Measurements from ENCODE around the gene CASKIN1.

Gene CASKIN1

DNA sequence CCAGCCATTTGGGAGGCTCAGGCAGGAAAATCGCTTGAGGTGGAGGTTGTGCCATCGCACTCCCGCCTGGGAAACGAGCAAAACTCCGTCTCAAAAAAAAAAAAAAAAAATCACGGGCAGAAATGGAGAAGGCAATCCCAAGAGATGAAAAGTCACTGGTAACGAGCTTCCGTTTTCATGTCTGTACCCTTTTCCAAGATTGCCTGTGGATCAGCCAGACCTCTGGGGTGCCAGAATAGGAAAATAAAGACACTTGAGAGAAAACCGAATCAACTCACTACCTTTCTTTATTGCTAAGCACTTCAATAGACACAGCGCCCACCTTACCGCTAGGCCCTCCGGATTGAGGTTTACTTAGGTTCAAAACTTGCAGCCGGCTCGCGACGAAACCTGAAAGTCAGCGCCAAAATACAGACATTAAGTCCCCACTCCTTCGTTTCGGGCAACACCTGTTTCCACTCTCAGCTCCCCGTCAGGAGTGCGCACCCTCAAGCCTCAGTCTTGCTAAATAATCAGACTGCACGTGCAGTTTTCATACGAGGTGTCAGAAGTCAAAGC lies 41.8 kb downstream of the CASKIN1 start:
- Histone ChIP-seq H3K79me1 (ENCODE audit: low read depth, low read length) (peaks cover 42% of the 10 kb centered on the region), H2AFZ (ENCODE audit: low read length) (no peak overlapping the region), H3K14ac (ENCODE audit: low read length) (no peak overlapping the region), H4K8ac (ENCODE audit: low read depth, low read length) (no peak overlapping the region), H3K9me3 (replicated peaks in 1 of 2; ENCODE audit: control insufficient read depth in 2 of 2, insufficient read depth in 1 of 2, low read depth in 1 of 2, low read length in 2 of 2) (no peaks in the 10 kb centered on the region), H3K36me3 (replicated peaks in 1 of 2; ENCODE audit: control insufficient read depth in 2 of 2, insufficient read depth in 2 of 2, low read length in 2 of 2) (peaks cover 17 to 47% of the 10 kb centered on the region in 2 donors), H2BK12ac (ENCODE audit: low read length) (no peak overlapping the region), H4K91ac (ENCODE audit: low read depth, low read length, poor library complexity) (no peak overlapping the region), H3K27ac (replicated peaks; ENCODE audit: low read length) (no peak overlapping the region), H2BK120ac (ENCODE audit: low read depth, low read length) (no peak overlapping the region), H3K23ac (ENCODE audit: low read depth, low read length, poor library complexity) (no peak overlapping the region), H2AK5ac (ENCODE audit: low read depth, low read length) (no peak overlapping the region), H2BK15ac (ENCODE audit: low read length) (no peak overlapping the region), H3K27me3 (ENCODE audit: control insufficient read depth in 3 of 3, insufficient read depth in 3 of 3, low read depth in 1 of 3, low read length in 3 of 3) (no peaks in the 10 kb centered on the region), H3K4me1 (ENCODE audit: control insufficient read depth in 2 of 2, insufficient read depth in 1 of 2, low read depth in 1 of 2, low read length in 2 of 2) (peaks cover 47 to 48% of the 10 kb centered on the region in 2 donors), H3K9ac (ENCODE audit: low read depth, low read length, poor library complexity) (peak overlapping the region; percentile 92), H3K4me3 (ENCODE audit: low read length in 2 of 2) (peak overlapping the region; percentile 85 to 99), H3K4ac (ENCODE audit: low read length) (no peak overlapping the region), H2BK5ac (ENCODE audit: low read length) (peak overlapping the region; percentile 30), H3K18ac (ENCODE audit: low read length) (no peak overlapping the region), H3K4me2 (ENCODE audit: insufficient read depth, low read length, poor library complexity, severe bottlenecking) (peak overlapping the region; percentile 88)
- DNase-seq (ENCODE audit: low spot score): no peak
- WGBS, 2 donors (ENCODE audit: extremely low coverage in 2 of 2, insufficient read length in 2 of 2, insufficient replicate concordance in 1 of 2): no CpG with 5 or more reads among the region's 23 CpGs

DNA sequence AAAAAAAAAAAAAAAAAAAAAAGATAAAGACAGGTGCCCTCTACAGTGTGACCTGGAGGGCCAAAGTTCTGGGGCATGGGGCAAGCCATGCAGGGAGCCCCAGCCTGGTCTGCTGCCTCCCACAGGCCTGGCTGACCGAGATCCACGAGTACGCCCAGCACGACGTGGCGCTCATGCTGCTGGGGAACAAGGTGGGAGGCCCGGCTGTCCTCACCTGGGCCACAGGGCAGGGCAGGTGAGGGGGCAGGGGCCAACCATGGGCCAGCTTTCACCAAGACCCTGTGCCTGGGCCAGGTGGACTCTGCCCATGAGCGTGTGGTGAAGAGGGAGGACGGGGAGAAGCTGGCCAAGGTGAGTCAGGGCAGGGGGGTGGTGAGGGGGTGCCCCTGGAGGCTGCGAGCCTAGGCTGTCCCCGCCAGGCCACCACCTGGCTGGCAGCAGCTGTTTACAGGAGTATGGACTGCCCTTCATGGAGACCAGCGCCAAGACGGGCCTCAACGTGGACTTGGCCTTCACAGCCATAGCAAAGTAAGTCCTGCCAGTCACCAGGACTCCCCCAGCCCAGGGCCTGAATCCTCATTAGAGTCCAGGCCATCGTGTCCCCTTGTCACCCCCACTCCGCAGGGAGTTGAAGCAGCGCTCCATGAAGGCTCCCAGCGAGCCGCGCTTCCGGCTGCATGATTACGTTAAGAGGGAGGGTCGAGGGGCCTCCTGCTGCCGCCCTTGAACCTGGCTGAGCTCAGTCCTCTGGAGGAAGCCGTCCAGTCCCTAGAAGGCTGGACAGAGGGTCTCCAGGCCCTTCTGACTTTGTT lies 43.5 kb downstream of the CASKIN1 start:
- no peak overlapping the region for H2BK12ac ChIP-seq (ENCODE audit: low read length)
- no CpG with 5 or more reads among the region's 25 CpGs for WGBS, 2 donors (ENCODE audit: extremely low coverage in 2 of 2, insufficient read length in 2 of 2, insufficient replicate concordance in 1 of 2)
- H3K36me3 ChIP-seq (replicated peaks in 1 of 2; ENCODE audit: control insufficient read depth in 2 of 2, insufficient read depth in 2 of 2, low read length in 2 of 2): peaks cover 15 to 46% of the 10 kb centered on the region in 2 donors

DNA sequence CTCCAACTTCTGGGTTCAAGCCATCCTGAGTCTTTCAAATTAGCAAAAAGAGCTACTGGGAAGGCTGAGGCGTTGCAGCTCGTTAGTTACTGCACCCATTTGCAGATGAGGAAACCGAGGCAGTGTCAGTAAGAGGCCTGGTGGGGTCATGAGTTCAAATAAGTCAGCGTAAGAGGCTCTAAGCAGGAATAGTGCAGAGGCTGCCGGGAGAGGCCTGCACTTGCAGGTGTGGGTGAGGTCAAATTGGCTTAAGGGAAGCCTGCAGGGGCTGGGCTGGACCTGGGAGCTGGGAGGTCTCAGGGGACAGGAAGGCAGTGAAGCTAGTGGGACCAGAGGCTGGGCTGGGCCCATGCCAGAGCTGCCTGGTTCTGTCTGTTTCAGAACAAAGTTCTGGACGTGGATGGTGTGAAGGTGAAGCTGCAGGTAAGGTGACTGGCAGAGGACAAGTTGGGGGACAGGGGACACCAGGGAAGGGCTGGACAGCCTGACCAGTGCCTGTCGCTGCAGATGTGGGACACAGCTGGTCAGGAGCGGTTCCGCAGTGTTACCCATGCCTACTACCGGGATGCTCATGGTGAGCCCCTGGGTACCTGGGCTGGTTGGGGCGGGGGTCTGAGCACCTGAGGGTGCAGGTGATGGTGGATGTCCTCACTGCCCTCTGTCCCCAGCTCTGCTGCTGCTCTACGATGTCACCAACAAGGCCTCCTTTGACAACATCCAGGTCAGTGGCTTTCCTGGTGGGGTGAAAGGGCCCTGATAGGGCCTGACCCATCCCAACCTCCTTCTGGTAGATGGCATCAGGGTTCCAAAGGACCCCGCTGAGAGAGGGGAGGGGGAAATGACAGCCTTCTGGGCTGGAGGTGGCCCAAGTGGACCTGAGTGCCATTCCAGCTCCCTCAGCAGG lies 45.0 kb downstream of the CASKIN1 start:
- Histone ChIP-seq H2AFZ (ENCODE audit: low read length) (no peak overlapping the region), H4K91ac (ENCODE audit: low read depth, low read length, poor library complexity) (no peak overlapping the region), H3K9ac (ENCODE audit: low read depth, low read length, poor library complexity) (peak overlapping the region; percentile 25), H3K27me3 (ENCODE audit: control insufficient read depth in 3 of 3, insufficient read depth in 3 of 3, low read depth in 1 of 3, low read length in 3 of 3) (no peaks in the 10 kb centered on the region), H2BK120ac (ENCODE audit: low read depth, low read length) (no peak overlapping the region), H3K4me2 (ENCODE audit: insufficient read depth, low read length, poor library complexity, severe bottlenecking) (no peak overlapping the region), H3K79me1 (ENCODE audit: low read depth, low read length) (peaks cover 21% of the 10 kb centered on the region), H2BK5ac (ENCODE audit: low read length) (no peak overlapping the region), H3K23ac (ENCODE audit: low read depth, low read length, poor library complexity) (peak overlapping the region; percentile 66), H3K4me1 (ENCODE audit: control insufficient read depth in 2 of 2, insufficient read depth in 1 of 2, low read depth in 1 of 2, low read length in 2 of 2) (peaks cover 19 to 52% of the 10 kb centered on the region in 2 donors), H3K18ac (ENCODE audit: low read length) (no peak overlapping the region), H4K8ac (ENCODE audit: low read depth, low read length) (no peak overlapping the region), H3K27ac (replicated peaks; ENCODE audit: low read length) (no peak overlapping the region), H2BK15ac (ENCODE audit: low read length) (no peak overlapping the region), H2BK12ac (ENCODE audit: low read length) (no peak overlapping the region), H3K36me3 (replicated peaks in 1 of 2; ENCODE audit: control insufficient read depth in 2 of 2, insufficient read depth in 2 of 2, low read length in 2 of 2) (peaks cover 15 to 42% of the 10 kb centered on the region in 2 donors), H2AK5ac (ENCODE audit: low read depth, low read length) (no peak overlapping the region), H3K14ac (ENCODE audit: low read length) (no peak overlapping the region), H3K4me3 (ENCODE audit: low read length in 2 of 2) (peak overlapping the region in 1 of 2 donors; percentile 19), H3K4ac (ENCODE audit: low read length) (no peak overlapping the region), H3K9me3 (replicated peaks in 1 of 2; ENCODE audit: control insufficient read depth in 2 of 2, insufficient read depth in 1 of 2, low read depth in 1 of 2, low read length in 2 of 2) (no peaks in the 10 kb centered on the region)
- DNase-seq (ENCODE audit: low spot score): no peak
- WGBS, 2 donors (ENCODE audit: extremely low coverage in 2 of 2, insufficient read length in 2 of 2, insufficient replicate concordance in 1 of 2): no CpG with 5 or more reads among the region's 13 CpGs

More for the DNA sequence above, 43.5 kb downstream of the CASKIN1 start:
- DNase-seq (ENCODE audit: low spot score): no peak
- H3K4me2 ChIP-seq (ENCODE audit: insufficient read depth, low read length, poor library complexity, severe bottlenecking): peak overlapping the region; percentile 88
- H3K27ac ChIP-seq (replicated peaks; ENCODE audit: low read length): no peak overlapping the region
- H3K23ac ChIP-seq (ENCODE audit: low read depth, low read length, poor library complexity): peak overlapping the region; percentile 98
- no peak overlapping the region for H2BK5ac ChIP-seq (ENCODE audit: low read length)
- H3K14ac ChIP-seq (ENCODE audit: low read length): peak overlapping the region; percentile 86
- H4K8ac ChIP-seq (ENCODE audit: low read depth, low read length): no peak overlapping the region
- H3K18ac ChIP-seq (ENCODE audit: low read length): no peak overlapping the region
- peak overlapping the region; percentile 22 for H4K91ac ChIP-seq (ENCODE audit: low read depth, low read length, poor library complexity)
- H3K4ac ChIP-seq (ENCODE audit: low read length): no peak overlapping the region
- no peak overlapping the region for H2AFZ ChIP-seq (ENCODE audit: low read length)
- H2AK5ac ChIP-seq (ENCODE audit: low read depth, low read length): no peak overlapping the region
- H3K27me3 ChIP-seq (ENCODE audit: control insufficient read depth in 3 of 3, insufficient read depth in 3 of 3, low read depth in 1 of 3, low read length in 3 of 3): no peaks in the 10 kb centered on the region
- H3K9me3 ChIP-seq (replicated peaks in 1 of 2; ENCODE audit: control insufficient read depth in 2 of 2, insufficient read depth in 1 of 2, low read depth in 1 of 2, low read length in 2 of 2): no peaks in the 10 kb centered on the region
- peak overlapping the region; percentile 85 to 99 for H3K4me3 ChIP-seq (ENCODE audit: low read length in 2 of 2)
- no peak overlapping the region for H2BK15ac ChIP-seq (ENCODE audit: low read length)
- H2BK120ac ChIP-seq (ENCODE audit: low read depth, low read length): no peak overlapping the region
- peaks cover 30 to 56% of the 10 kb centered on the region in 2 donors for H3K4me1 ChIP-seq (ENCODE audit: control insufficient read depth in 2 of 2, insufficient read depth in 1 of 2, low read depth in 1 of 2, low read length in 2 of 2)
- H3K9ac ChIP-seq (ENCODE audit: low read depth, low read length, poor library complexity): peak overlapping the region; percentile 68
- H3K79me1 ChIP-seq (ENCODE audit: low read depth, low read length): peaks cover 32% of the 10 kb centered on the region

Measured in neuronal stem cell (in vitro differentiated cells).